ENCODE data around the gene PAEP. TPM values are rescaled to one million over a fixed set of nuclear protein-coding genes. Genes with fewer than 3 reads are reported as not detected.
"Not testable (repeated sequence)": the region's sequence is repeated elsewhere in the genome, so short reads cannot be mapped to it uniquely, and the experiment has no call there.

PAEP gene
- total RNA-seq, 4 donors from 2014 or later, result not detected

GRCh38 chr9:135530146-135530545 lies 31.4 kb upstream of the PAEP start:
- Histone ChIP-seq H3K27ac (no peak overlapping the region), H3K27me3 (no peaks in the 10 kb centered on the region), H3K4me3 (no peak overlapping the region), H3K4me1 (no peaks in the 10 kb centered on the region), H3K9me3 (no peaks in the 10 kb centered on the region), H3K36me3 (no peaks in the 10 kb centered on the region)
- TF ChIP-seq CTCF (IDR thresholded peaks at IDR 0.05) (no peak), POLR2A (IDR thresholded peaks at IDR 0.05) (no peak)
- intact Hi-C loops (cut with DNase I; ENCODE audit: low total_unique reads), result no loop called here
- DNase-seq, result no peak

DNA sequence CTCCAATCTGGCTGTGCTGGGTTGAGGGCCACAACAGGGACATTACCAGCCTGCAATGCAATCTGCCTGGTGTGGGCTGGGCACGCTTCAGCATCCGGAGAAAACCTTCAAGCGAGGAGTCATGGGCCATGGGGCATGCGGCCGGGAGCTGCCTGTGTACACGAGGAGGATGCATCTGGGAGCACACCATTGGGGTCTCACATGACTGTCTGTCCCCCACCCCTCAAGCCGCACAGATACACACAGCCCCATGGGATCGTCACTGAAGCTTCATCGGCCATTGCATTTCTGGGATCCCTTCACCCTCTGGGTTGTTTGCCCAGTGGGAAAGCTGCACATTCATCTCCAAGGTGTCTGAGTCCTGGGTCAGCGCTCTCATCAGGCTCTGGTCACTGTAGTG lies 30.5 kb upstream of the PAEP start:
- no peaks in the 10 kb centered on the region for H3K4me1 ChIP-seq
- H3K27me3 ChIP-seq, result no peaks in the 10 kb centered on the region
- H3K36me3 ChIP-seq, result no peaks in the 10 kb centered on the region
- H3K9me3 ChIP-seq, result no peaks in the 10 kb centered on the region
- DNase-seq, result no peak
- H3K27ac ChIP-seq, result no peak overlapping the region
- TF ChIP-seq POLR2A (IDR thresholded peaks at IDR 0.05) (no peak), CTCF (IDR thresholded peaks at IDR 0.05) (no peak)
- intact Hi-C loops (cut with DNase I; ENCODE audit: low total_unique reads), result no loop called here
- H3K4me3 ChIP-seq, result no peak overlapping the region

- Histone ChIP-seq H3K4me1 (no peaks in the 10 kb centered on the region), H3K27ac (no peak overlapping the region), H3K27me3 (no peaks in the 10 kb centered on the region), H3K36me3 (no peaks in the 10 kb centered on the region), H3K9me3 (no peaks in the 10 kb centered on the region), H3K4me3 (no peak overlapping the region)
- intact Hi-C loops (cut with DNase I; ENCODE audit: low total_unique reads), result no loop called here
- DNase-seq, result no peak
- TF ChIP-seq CTCF (IDR thresholded peaks at IDR 0.05) (no peak), POLR2A (IDR thresholded peaks at IDR 0.05) (no peak)
Observed at GRCh38 chr9:135533113-135533512, 28.4 kb upstream of the PAEP start.

DNA sequence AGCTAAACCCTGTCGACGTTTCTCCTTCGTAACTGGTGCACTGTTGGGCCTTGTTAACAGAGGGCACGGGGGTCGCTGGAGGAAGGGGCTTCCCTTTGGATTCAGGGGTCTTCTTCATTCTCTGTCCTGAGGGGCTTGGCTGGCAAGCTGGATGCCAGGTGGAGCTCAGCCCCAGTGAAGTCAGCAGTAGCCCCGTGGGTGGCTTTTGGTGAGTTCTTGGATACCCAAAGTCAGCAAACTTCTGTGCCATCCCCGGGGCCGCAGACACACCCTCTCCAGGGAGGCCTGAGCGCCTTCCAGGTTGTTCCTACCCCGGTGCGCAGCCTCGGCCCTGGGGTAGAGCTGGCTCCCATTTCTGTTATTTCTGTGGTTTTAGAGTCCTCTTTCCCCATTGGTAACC lies 27.9 kb upstream of the PAEP start:
- no peaks in the 10 kb centered on the region for H3K36me3 ChIP-seq
- no peaks in the 10 kb centered on the region for H3K9me3 ChIP-seq
- H3K27me3 ChIP-seq, result no peaks in the 10 kb centered on the region
- H3K4me1 ChIP-seq, result no peaks in the 10 kb centered on the region
- no peak overlapping the region for H3K4me3 ChIP-seq
- no peak overlapping the region for H3K27ac ChIP-seq
- no peak for DNase-seq
- intact Hi-C loops (cut with DNase I; ENCODE audit: low total_unique reads), result no loop called here
- TF ChIP-seq CTCF (IDR thresholded peaks at IDR 0.05), result no peak
- TF ChIP-seq POLR2A (IDR thresholded peaks at IDR 0.05), result no peak

- H3K27me3 ChIP-seq; DNase-seq; intact Hi-C loops (cut with DNase I; ENCODE audit: low total_unique reads): not testable (repeated sequence)
Observed at GRCh38 chr9:135534192-135534711, 27.3 kb upstream of the PAEP start.

DNA sequence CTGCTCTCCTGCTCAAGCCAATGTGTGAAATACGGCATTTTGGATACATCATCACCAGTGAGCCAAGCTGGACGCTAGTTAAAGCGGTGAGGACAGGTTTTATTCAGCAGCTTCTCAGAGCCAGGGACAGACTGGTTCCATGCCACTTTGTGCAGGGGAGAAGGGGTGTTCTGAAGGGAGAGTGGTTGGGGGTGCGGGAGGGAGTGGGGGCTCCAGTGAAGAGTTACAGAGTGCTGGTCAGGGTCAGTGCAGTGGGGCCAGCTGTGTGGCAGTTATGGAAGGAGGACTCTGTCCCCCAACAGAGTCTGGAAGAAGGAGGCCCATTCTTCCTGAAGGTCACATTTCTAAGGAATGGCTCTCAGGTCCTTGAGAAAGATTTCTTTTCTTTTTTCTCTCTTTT lies 26.7 kb upstream of the PAEP start:
- intact Hi-C loops (cut with DNase I; ENCODE audit: low total_unique reads); H3K9me3 ChIP-seq; H3K36me3 ChIP-seq; H3K4me3 ChIP-seq; H3K27ac ChIP-seq; H3K4me1 ChIP-seq; DNase-seq; H3K27me3 ChIP-seq: not testable (repeated sequence)

More at GRCh38 chr9:135534192-135534711, 27.3 kb upstream of the PAEP start:
- H3K9me3 ChIP-seq, H3K4me3 ChIP-seq, H3K27ac ChIP-seq, H3K4me1 ChIP-seq, H3K36me3 ChIP-seq: not testable (repeated sequence)

- H3K36me3 ChIP-seq; H3K4me3 ChIP-seq; DNase-seq; H3K27ac ChIP-seq; H3K27me3 ChIP-seq; H3K4me1 ChIP-seq; H3K9me3 ChIP-seq; intact Hi-C loops (cut with DNase I; ENCODE audit: low total_unique reads): not testable (repeated sequence)
Observed at GRCh38 chr9:135535631-135536030, 25.9 kb upstream of the PAEP start.

All from uterus (tissue), 4 donors.